Liver (tissue), 9 donors: ENCODE results near the gene SPTB. TPM values are rescaled to one million over a fixed set of nuclear protein-coding genes. Genes with fewer than 3 reads are reported as not detected.

Source experiments
- DNase-seq: peaks from one replicate; pipeline ENCODE4 v3.0.0-alpha.2; 2017; ENCODE audit warnings: low spot score
- H3K27ac ChIP-seq, 2 donors: one replicate each; pipeline ENCODE4 v1.7.0; 2013; ENCODE audit warnings: inconsistent platforms in 2 of 2, low read length in 2 of 2, control low read depth in 1 of 2, low read depth in 1 of 2, mild to moderate bottlenecking in 1 of 2
- H3K27me3 ChIP-seq, 4 donors: one replicate each; pipeline versions ENCODE4 v1.6.1 to v1.7.0; 2013; ENCODE audit warnings: low read length in 3 of 4, inconsistent platforms in 1 of 4, mild to moderate bottlenecking in 1 of 4, moderate library complexity in 1 of 4; ENCODE audit not compliant: control insufficient read depth in 4 of 4, insufficient read depth in 4 of 4
- H3K36me3 ChIP-seq, 4 donors: one replicate each; pipeline versions ENCODE4 v1.6.1 to v1.7.0; 2013; ENCODE audit warnings: low read length in 3 of 4, mild to moderate bottlenecking in 3 of 4, low read depth in 1 of 4, moderate library complexity in 1 of 4; ENCODE audit not compliant: control insufficient read depth in 4 of 4, insufficient read depth in 3 of 4
- H3K4me1 ChIP-seq, 4 donors: one replicate each; pipeline versions ENCODE4 v1.6.1 to v1.7.0; 2013; ENCODE audit warnings: low read length in 3 of 4, mild to moderate bottlenecking in 3 of 4, moderate library complexity in 1 of 4; ENCODE audit not compliant: control insufficient read depth in 4 of 4, insufficient read depth in 4 of 4
- H3K4me3 ChIP-seq, 3 donors: one replicate each; pipeline versions ENCODE4 v1.6.1 to v1.7.0; 2013; ENCODE audit warnings: low read length in 3 of 3, control low read depth in 1 of 3, low read depth in 1 of 3, mild to moderate bottlenecking in 1 of 3
- H3K9ac ChIP-seq, 2 donors: one replicate each; pipeline ENCODE4 v1.7.0; 2013; ENCODE audit warnings: low read length in 2 of 2, mild to moderate bottlenecking in 2 of 2, moderate library complexity in 2 of 2, control low read depth in 1 of 2, low read depth in 1 of 2
- H3K9me3 ChIP-seq, 4 donors: one replicate each; pipeline versions ENCODE4 v1.6.1 to v1.7.0; 2013; ENCODE audit warnings: low read length in 3 of 4; ENCODE audit not compliant: control insufficient read depth in 4 of 4
- EGR1 ChIP-seq, 2 donors: IDR thresholded peaks; 2 replicates each; pipeline ENCODE4 v1.6.1; 2016 to 2018; ENCODE audit warnings: antibody characterized with exemption in 2 of 2, low read depth in 2 of 2
- FOXA1 ChIP-seq: IDR thresholded peaks from 2 replicates; pipeline ENCODE4 v1.6.1; 2016; ENCODE audit warnings: antibody characterized with exemption
- FOXA2 ChIP-seq: IDR thresholded peaks from 2 replicates; pipeline ENCODE4 v1.6.1; 2016; ENCODE audit warnings: antibody characterized with exemption
- GABPA ChIP-seq, 2 donors: IDR thresholded peaks in 1 of 2; conservative IDR thresholded peaks in 1 of 2; 2 replicates each; pipeline ENCODE4 v1.6.1; 2016; ENCODE audit warnings: antibody characterized with exemption in 2 of 2, mild to moderate bottlenecking in 1 of 2, moderate library complexity in 1 of 2
- HNF4A ChIP-seq, 2 donors: conservative IDR thresholded peaks; 2 replicates each; pipeline ENCODE4 v1.6.1; 2016; ENCODE audit warnings: antibody characterized with exemption in 2 of 2, mild to moderate bottlenecking in 2 of 2
- HNF4G ChIP-seq: IDR thresholded peaks from 2 replicates; pipeline ENCODE4 v1.6.1; 2016; ENCODE audit warnings: antibody characterized with exemption
- JUND ChIP-seq, 2 donors: IDR thresholded peaks; 2 replicates each; pipeline ENCODE4 v1.6.1; 2016; ENCODE audit warnings: antibody characterized with exemption in 2 of 2
- NR2F2 ChIP-seq: IDR thresholded peaks from 2 replicates; pipeline ENCODE4 v1.6.1; 2016; ENCODE audit warnings: antibody characterized with exemption
- RAD21 ChIP-seq, 2 donors: IDR thresholded peaks; 2 replicates each; pipeline ENCODE4 v1.6.1; 2016; ENCODE audit warnings: antibody characterized with exemption in 2 of 2, mild to moderate bottlenecking in 2 of 2
- RXRA ChIP-seq, 2 donors: IDR thresholded peaks; 2 replicates each; pipeline ENCODE4 v1.6.1; 2017 to 2018; ENCODE audit warnings: antibody characterized with exemption in 2 of 2, mild to moderate bottlenecking in 1 of 2
- SP1 ChIP-seq: IDR thresholded peaks from 2 replicates; pipeline ENCODE4 v1.6.1; 2018; ENCODE audit warnings: antibody characterized with exemption, mild to moderate bottlenecking
- TAF1 ChIP-seq: conservative IDR thresholded peaks from 2 replicates; pipeline ENCODE4 v1.6.1; 2016; ENCODE audit warnings: antibody characterized with exemption, mild to moderate bottlenecking
- YY1 ChIP-seq: IDR thresholded peaks from 2 replicates; pipeline ENCODE4 v1.6.1; 2016; ENCODE audit warnings: antibody characterized with exemption, mild to moderate bottlenecking
- WGBS: extraction: QIAGEN DNeasy Blood & Tissue Kit; methylation state at CpG from one replicate; pipeline ENCODE4 v1.1.7; 2013; 5-methylcytosine and 5-hydroxymethylcytosine counted together
- polyA plus RNA-seq, 2 donors: library from polyadenylated mRNA; stranded (reverse) in 1 of 2; unstranded in 1 of 2; fragments of 200-250 nt in 1 of 2; fragments of >200 nt in 1 of 2; fragmentation: Nextera tagmentation in 1 of 2; extraction: Ambion mirVana in 1 of 2; gene quantifications; one replicate each; pipeline versions ENCODE4 v1.2.1 to v1.2.3, GENCODE V29; 2013 to 2015
- total RNA-seq, 2 donors: library from RNA; depleted of rRNA; stranded (reverse); fragments of >200 nt; gene quantifications; one replicate each; pipeline ENCODE4 v1.2.3, GENCODE V29; 2014
- TF ChIP-seq, protein P1 (sequence below): IDR thresholded peaks from 2 replicates; pipeline ENCODE4 v1.6.1; 2016; ENCODE audit warnings: antibody characterized with exemption
- TF ChIP-seq, protein P2 (sequence below): fragments of 150-350 bp; IDR thresholded peaks from 2 replicates; pipeline ENCODE4 v1.5.1; 2017; ENCODE audit warnings: improper control_type of control experiment, low read depth, low read length; ENCODE audit not compliant: missing input control
- TF ChIP-seq, protein P3 (sequence below): IDR thresholded peaks from 2 replicates; pipeline ENCODE4 v1.6.1; 2016; ENCODE audit warnings: antibody characterized with exemption
- TF ChIP-seq, protein P4 (sequence below): IDR thresholded peaks from 2 replicates; pipeline ENCODE4 v1.6.1; 2016; ENCODE audit warnings: antibody characterized with exemption, mild to moderate bottlenecking
- TF ChIP-seq, protein P5 (sequence below): IDR thresholded peaks from 2 replicates; pipeline ENCODE4 v1.6.1; 2016; ENCODE audit warnings: antibody characterized with exemption
- donor health status: healthy.
- donor health status: healthy.
- donor health status: healthy.
- donor health status: healthy.
- donor health status: healthy.

SPTB gene
- total and polyA plus RNA-seq, 4 donors = 0.12 to 332 (median 0.26) TPM

DNA sequence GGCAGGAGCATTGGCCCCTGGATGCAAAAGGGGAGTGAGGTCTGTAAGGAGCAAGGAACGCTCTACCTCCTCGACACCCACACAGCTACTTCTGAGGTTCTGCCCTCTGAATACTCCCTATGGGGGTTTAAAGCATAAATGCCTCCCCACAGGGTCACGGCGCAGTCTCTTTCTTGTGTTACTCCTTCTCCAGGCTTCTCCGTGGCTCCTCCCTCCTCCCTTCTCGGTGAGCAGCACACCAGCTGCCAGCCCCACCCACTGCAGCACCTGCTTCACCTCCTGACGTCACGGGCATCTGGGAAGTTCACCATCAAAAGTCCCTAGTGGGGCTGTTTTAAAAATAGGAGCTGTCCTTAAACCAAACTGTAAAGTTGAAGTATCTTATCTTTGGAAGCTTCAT, 67.3 kb downstream of the SPTB start:
- H3K9ac ChIP-seq = no peak overlapping the region
- WGBS = 28% methylated on average over 8 of the region's 8 CpGs
- no peaks in the 10 kb centered on the region for H3K27me3 ChIP-seq
- DNase-seq = no peak
- TF ChIP-seq FOXA2 (no peak), YY1 (no peak), HNF4A (conservative IDR thresholded peaks at IDR 0.05) (no peak), TAF1 (no peak), RAD21 (IDR thresholded peaks at IDR 0.05) (no peak), NR2F2 (no peak), SP1 (no peak), RXRA (IDR thresholded peaks at IDR 0.05) (no peak), JUND (IDR thresholded peaks at IDR 0.05) (no peak), HNF4G (no peak), FOXA1 (no peak), GABPA (IDR thresholded peaks at IDR 0.05 in 1 of 2, conservative IDR thresholded peaks at IDR 0.05 in 1 of 2) (no peak), EGR1 (IDR thresholded peaks at IDR 0.05; ENCODE audit: low read depth in 2 of 2) (no peak)
- TF ChIP-seq, protein P1, sequence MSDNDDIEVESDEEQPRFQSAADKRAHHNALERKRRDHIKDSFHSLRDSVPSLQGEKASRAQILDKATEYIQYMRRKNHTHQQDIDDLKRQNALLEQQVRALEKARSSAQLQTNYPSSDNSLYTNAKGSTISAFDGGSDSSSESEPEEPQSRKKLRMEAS = no peak
- TF ChIP-seq, protein P2, sequence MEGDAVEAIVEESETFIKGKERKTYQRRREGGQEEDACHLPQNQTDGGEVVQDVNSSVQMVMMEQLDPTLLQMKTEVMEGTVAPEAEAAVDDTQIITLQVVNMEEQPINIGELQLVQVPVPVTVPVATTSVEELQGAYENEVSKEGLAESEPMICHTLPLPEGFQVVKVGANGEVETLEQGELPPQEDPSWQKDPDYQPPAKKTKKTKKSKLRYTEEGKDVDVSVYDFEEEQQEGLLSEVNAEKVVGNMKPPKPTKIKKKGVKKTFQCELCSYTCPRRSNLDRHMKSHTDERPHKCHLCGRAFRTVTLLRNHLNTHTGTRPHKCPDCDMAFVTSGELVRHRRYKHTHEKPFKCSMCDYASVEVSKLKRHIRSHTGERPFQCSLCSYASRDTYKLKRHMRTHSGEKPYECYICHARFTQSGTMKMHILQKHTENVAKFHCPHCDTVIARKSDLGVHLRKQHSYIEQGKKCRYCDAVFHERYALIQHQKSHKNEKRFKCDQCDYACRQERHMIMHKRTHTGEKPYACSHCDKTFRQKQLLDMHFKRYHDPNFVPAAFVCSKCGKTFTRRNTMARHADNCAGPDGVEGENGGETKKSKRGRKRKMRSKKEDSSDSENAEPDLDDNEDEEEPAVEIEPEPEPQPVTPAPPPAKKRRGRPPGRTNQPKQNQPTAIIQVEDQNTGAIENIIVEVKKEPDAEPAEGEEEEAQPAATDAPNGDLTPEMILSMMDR = no peak
- TF ChIP-seq, protein P3, sequence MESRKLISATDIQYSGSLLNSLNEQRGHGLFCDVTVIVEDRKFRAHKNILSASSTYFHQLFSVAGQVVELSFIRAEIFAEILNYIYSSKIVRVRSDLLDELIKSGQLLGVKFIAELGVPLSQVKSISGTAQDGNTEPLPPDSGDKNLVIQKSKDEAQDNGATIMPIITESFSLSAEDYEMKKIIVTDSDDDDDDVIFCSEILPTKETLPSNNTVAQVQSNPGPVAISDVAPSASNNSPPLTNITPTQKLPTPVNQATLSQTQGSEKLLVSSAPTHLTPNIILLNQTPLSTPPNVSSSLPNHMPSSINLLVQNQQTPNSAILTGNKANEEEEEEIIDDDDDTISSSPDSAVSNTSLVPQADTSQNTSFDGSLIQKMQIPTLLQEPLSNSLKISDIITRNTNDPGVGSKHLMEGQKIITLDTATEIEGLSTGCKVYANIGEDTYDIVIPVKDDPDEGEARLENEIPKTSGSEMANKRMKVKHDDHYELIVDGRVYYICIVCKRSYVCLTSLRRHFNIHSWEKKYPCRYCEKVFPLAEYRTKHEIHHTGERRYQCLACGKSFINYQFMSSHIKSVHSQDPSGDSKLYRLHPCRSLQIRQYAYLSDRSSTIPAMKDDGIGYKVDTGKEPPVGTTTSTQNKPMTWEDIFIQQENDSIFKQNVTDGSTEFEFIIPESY = no peak
- TF ChIP-seq, protein P4, sequence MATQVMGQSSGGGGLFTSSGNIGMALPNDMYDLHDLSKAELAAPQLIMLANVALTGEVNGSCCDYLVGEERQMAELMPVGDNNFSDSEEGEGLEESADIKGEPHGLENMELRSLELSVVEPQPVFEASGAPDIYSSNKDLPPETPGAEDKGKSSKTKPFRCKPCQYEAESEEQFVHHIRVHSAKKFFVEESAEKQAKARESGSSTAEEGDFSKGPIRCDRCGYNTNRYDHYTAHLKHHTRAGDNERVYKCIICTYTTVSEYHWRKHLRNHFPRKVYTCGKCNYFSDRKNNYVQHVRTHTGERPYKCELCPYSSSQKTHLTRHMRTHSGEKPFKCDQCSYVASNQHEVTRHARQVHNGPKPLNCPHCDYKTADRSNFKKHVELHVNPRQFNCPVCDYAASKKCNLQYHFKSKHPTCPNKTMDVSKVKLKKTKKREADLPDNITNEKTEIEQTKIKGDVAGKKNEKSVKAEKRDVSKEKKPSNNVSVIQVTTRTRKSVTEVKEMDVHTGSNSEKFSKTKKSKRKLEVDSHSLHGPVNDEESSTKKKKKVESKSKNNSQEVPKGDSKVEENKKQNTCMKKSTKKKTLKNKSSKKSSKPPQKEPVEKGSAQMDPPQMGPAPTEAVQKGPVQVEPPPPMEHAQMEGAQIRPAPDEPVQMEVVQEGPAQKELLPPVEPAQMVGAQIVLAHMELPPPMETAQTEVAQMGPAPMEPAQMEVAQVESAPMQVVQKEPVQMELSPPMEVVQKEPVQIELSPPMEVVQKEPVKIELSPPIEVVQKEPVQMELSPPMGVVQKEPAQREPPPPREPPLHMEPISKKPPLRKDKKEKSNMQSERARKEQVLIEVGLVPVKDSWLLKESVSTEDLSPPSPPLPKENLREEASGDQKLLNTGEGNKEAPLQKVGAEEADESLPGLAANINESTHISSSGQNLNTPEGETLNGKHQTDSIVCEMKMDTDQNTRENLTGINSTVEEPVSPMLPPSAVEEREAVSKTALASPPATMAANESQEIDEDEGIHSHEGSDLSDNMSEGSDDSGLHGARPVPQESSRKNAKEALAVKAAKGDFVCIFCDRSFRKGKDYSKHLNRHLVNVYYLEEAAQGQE = no peak
- TF ChIP-seq, protein P5, sequence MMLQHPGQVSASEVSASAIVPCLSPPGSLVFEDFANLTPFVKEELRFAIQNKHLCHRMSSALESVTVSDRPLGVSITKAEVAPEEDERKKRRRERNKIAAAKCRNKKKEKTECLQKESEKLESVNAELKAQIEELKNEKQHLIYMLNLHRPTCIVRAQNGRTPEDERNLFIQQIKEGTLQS = no peak
- H3K36me3 ChIP-seq = no peaks in the 10 kb centered on the region
- peaks cover 0 to 3% (median 0%) of the 10 kb centered on the region in 4 donors for H3K4me1 ChIP-seq
- no peaks in the 10 kb centered on the region for H3K9me3 ChIP-seq
- H3K4me3 ChIP-seq = no peak overlapping the region
- H3K27ac ChIP-seq = no peak overlapping the region
